K562 (cell line): ENCODE results near the gene LAMA5. TPM values are rescaled to one million over a fixed set of nuclear protein-coding genes. Genes with fewer than 3 reads are reported as not detected.
A peak's percentile ranks its signal among the peaks of the same experiment; 100 is the strongest.

ENCODE experiments used
- BACH1 ChIP-seq: fragments of 200-800 bp; sonication (Bioruptor generic); IDR thresholded peaks from 2 replicates; pipeline ENCODE4 v1.6.1; 2016; ENCODE audit warnings: missing genetic modification characterization, missing compliant biosample characterization
- BMI1 ChIP-seq: fragments of 150-350 bp; IDR thresholded peaks from 2 replicates; pipeline ENCODE4 v1.6.1; 2014; ENCODE audit warnings: low read length
- CHD4 ChIP-seq: fragments of 200-600 bp; sonication (generic); IDR thresholded peaks from 3 replicates; pipeline ENCODE4 v1.6.1; 2012; ENCODE audit warnings: low read depth, mild to moderate bottlenecking, mixed read lengths, low read length, inconsistent platforms; ENCODE audit not compliant: insufficient read depth, insufficient replicate concordance, poor library complexity, severe bottlenecking
- E2F3 ChIP-seq: fragments of 250-450 bp; sonication (Bioruptor Pico); IDR thresholded peaks from 2 replicates; pipeline ENCODE4 v1.4.0; 2020; ENCODE audit warnings: mild to moderate bottlenecking
- HMG20A ChIP-seq: fragments of 450-650 bp; formaldehyde crosslinking; conservative IDR thresholded peaks from 2 replicates; pipeline ENCODE4 v1.4.0; 2020; ENCODE audit warnings: mild to moderate bottlenecking, mixed read lengths
- NR2C1 ChIP-seq, 2 experiments: fragments of 450-650 bp; IDR thresholded peaks; 2 replicates each; pipeline ENCODE4 v1.6.1; 2017; ENCODE audit warnings: mild to moderate bottlenecking in 2 of 2, antibody characterized with exemption in 1 of 2, inconsistent platforms in 1 of 2, missing compliant biosample characterization in 1 of 2, missing genetic modification characterization in 1 of 2
- POLR2AphosphoS2 ChIP-seq: IDR thresholded peaks from 2 replicates; pipeline ENCODE4 v1.6.1; 2012; ENCODE audit warnings: low read length, improper control_type of control experiment
- PREB ChIP-seq: sonication (generic); formaldehyde crosslinking; IDR thresholded peaks from 2 replicates; pipeline ENCODE4 v1.8.1; 2023; ENCODE audit warnings: mild to moderate bottlenecking, missing genetic modification reagents
- PTBP1 ChIP-seq: fragments of 200-400 bp; formaldehyde crosslinking; IDR thresholded peaks from 2 replicates; pipeline ENCODE4 v1.6.1; 2017; ENCODE audit warnings: low read depth, low read length
- RHOXF2B ChIP-seq: fragments of 250-450 bp; sonication (Bioruptor Pico); conservative IDR thresholded peaks from 2 replicates; pipeline ENCODE4 v1.5.1; 2021
- SRSF9 ChIP-seq: fragments of 200-400 bp; formaldehyde crosslinking; IDR thresholded peaks from 2 replicates; pipeline ENCODE4 v1.6.1; 2017; ENCODE audit warnings: low read depth, low read length, borderline replicate concordance
- THRA ChIP-seq: fragments of 450-650 bp; IDR thresholded peaks from 2 replicates; pipeline ENCODE4 v1.6.1; 2017; ENCODE audit warnings: mild to moderate bottlenecking, moderate library complexity
- ZNF24 ChIP-seq: fragments of 450-650 bp; IDR thresholded peaks from 2 replicates; pipeline ENCODE4 v1.6.1; 2016
- ZNF77 ChIP-seq: fragments of 250-450 bp; sonication (Bioruptor Pico); IDR thresholded peaks from 2 replicates; pipeline ENCODE4 v1.5.0; 2020
- ZNF79 ChIP-seq: fragments of 250-450 bp; sonication (Bioruptor Pico); IDR thresholded peaks from 2 replicates; pipeline ENCODE4 v1.4.0; 2020; ENCODE audit warnings: low read depth, mild to moderate bottlenecking, moderate library complexity
- polyA plus RNA-seq, 8 experiments: library from polyadenylated mRNA; depleted of rRNA in 4 of 8; stranded (reverse) in 5 of 8; unstranded in 3 of 8; fragments of >200 nt; fragmentation: Nextera tagmentation in 2 of 8; fragmentation: Illumina TruSeq in 1 of 8; extraction: Ambion mirVana in 2 of 8; extraction: Trizol in 1 of 8; gene quantifications; 2 replicates each; pipeline versions ENCODE4 v1.2.1 to v1.2.3, GENCODE V29; 2011 to 2014; ENCODE audit warnings: inconsistent platforms in 1 of 8, missing spikeins in 1 of 8
- total RNA-seq, 7 experiments: library from RNA; depleted of rRNA in 6 of 7; stranded (reverse); fragments of >200 nt in 6 of 7; fragmentation: Illumina TruSeq in 2 of 7; extraction: Trizol in 2 of 7; gene quantifications; 2 replicates each; pipeline versions ENCODE4 v1.2.1 to v1.2.3, GENCODE V29; 2011 to 2021; ENCODE audit warnings: low replicate concordance in 1 of 7
- TF ChIP-seq, protein P1 (sequence below): fragments of 250-450 bp; sonication (Bioruptor Pico); IDR thresholded peaks from 2 replicates; pipeline ENCODE4 v1.4.0; 2020; ENCODE audit warnings: mild to moderate bottlenecking
- TF ChIP-seq, protein P2 (sequence below): sonication (generic); formaldehyde crosslinking; IDR thresholded peaks from 2 replicates; pipeline ENCODE4 v1.8.0; 2022; ENCODE audit warnings: mild to moderate bottlenecking, missing genetic modification reagents
- TF ChIP-seq, protein P3 (sequence below): sonication (generic); formaldehyde crosslinking; IDR thresholded peaks from 2 replicates; pipeline ENCODE4 v1.9.0; 2022; ENCODE audit warnings: mild to moderate bottlenecking, missing genetic modification reagents
- TF ChIP-seq, protein P4 (sequence below), 2 experiments: fragments of 450-650 bp in 1 of 2; IDR thresholded peaks; 2 replicates each; pipeline ENCODE4 v1.6.1; 2011 to 2017; ENCODE audit warnings: low read depth in 2 of 2, antibody characterized with exemption in 1 of 2, borderline replicate concordance in 1 of 2, low read length in 1 of 2, mild to moderate bottlenecking in 1 of 2, mixed read lengths in 1 of 2; ENCODE audit not compliant: control insufficient read depth in 1 of 2

Gene LAMA5
- total and polyA plus RNA-seq, 9 of the 15 experiments (the other 6 are each of a cell fraction or from before 2014, with no cell fraction given), result 0.31 to 101 (median 7.8) TPM

- TF ChIP-seq, protein P1, sequence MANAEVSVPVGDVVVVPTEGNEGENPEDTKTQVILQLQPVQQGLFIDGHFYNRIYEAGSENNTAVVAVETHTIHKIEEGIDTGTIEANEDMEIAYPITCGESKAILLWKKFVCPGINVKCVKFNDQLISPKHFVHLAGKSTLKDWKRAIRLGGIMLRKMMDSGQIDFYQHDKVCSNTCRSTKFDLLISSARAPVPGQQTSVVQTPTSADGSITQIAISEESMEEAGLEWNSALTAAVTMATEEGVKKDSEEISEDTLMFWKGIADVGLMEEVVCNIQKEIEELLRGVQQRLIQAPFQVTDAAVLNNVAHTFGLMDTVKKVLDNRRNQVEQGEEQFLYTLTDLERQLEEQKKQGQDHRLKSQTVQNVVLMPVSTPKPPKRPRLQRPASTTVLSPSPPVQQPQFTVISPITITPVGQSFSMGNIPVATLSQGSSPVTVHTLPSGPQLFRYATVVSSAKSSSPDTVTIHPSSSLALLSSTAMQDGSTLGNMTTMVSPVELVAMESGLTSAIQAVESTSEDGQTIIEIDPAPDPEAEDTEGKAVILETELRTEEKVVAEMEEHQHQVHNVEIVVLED (CRISPR knock-in tag), result peak; percentile 62
- TF ChIP-seq THRA, result no peak
- no peak for TF ChIP-seq POLR2AphosphoS2
- TF ChIP-seq PREB (CRISPR knock-in tag), result no peak
- TF ChIP-seq ZNF79, result no peak
- TF ChIP-seq RHOXF2B (CRISPR knock-in tag), result no peak
- TF ChIP-seq PTBP1, result no peak
- TF ChIP-seq, protein P2, sequence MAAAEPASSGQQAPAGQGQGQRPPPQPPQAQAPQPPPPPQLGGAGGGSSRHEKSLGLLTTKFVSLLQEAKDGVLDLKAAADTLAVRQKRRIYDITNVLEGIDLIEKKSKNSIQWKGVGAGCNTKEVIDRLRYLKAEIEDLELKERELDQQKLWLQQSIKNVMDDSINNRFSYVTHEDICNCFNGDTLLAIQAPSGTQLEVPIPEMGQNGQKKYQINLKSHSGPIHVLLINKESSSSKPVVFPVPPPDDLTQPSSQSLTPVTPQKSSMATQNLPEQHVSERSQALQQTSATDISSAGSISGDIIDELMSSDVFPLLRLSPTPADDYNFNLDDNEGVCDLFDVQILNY, result no peak
- no peak for TF ChIP-seq ZNF77 (CRISPR knock-in tag)
- no peak for TF ChIP-seq BACH1 (tag)
- no peak for TF ChIP-seq ZNF24
- TF ChIP-seq E2F3 (CRISPR knock-in tag), result no peak
- TF ChIP-seq, protein P3, sequence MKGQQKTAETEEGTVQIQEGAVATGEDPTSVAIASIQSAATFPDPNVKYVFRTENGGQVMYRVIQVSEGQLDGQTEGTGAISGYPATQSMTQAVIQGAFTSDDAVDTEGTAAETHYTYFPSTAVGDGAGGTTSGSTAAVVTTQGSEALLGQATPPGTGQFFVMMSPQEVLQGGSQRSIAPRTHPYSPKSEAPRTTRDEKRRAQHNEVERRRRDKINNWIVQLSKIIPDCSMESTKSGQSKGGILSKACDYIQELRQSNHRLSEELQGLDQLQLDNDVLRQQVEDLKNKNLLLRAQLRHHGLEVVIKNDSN (CRISPR knock-in tag), result no peak
- TF ChIP-seq NR2C1 (IDR thresholded peaks at IDR 0.05), result no peak
- no peak for TF ChIP-seq NR2C1 (tag; IDR thresholded peaks at IDR 0.05)
- no peak for TF ChIP-seq SRSF9
- no peak for TF ChIP-seq HMG20A
- no peak for TF ChIP-seq CHD4
- no peak for TF ChIP-seq BMI1
- TF ChIP-seq, protein P4, sequence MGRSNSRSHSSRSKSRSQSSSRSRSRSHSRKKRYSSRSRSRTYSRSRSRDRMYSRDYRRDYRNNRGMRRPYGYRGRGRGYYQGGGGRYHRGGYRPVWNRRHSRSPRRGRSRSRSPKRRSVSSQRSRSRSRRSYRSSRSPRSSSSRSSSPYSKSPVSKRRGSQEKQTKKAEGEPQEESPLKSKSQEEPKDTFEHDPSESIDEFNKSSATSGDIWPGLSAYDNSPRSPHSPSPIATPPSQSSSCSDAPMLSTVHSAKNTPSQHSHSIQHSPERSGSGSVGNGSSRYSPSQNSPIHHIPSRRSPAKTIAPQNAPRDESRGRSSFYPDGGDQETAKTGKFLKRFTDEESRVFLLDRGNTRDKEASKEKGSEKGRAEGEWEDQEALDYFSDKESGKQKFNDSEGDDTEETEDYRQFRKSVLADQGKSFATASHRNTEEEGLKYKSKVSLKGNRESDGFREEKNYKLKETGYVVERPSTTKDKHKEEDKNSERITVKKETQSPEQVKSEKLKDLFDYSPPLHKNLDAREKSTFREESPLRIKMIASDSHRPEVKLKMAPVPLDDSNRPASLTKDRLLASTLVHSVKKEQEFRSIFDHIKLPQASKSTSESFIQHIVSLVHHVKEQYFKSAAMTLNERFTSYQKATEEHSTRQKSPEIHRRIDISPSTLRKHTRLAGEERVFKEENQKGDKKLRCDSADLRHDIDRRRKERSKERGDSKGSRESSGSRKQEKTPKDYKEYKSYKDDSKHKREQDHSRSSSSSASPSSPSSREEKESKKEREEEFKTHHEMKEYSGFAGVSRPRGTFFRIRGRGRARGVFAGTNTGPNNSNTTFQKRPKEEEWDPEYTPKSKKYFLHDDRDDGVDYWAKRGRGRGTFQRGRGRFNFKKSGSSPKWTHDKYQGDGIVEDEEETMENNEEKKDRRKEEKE (IDR thresholded peaks at IDR 0.05; ENCODE audit: borderline replicate concordance in 1 of 2, control insufficient read depth in 1 of 2, low read depth in 2 of 2, low read length in 1 of 2), result 0 out of 4 replicates have a peak, but pooled peaks of 1 of the 2 experiments have one; percentile 44
Observed at GRCh38 chr20:62302341-62303061, 64.6 kb downstream of the LAMA5 start, which contains the start of gene ADRM1 (continued).
